ENCODE data around the gene GADL1.

Gene GADL1, protein sequence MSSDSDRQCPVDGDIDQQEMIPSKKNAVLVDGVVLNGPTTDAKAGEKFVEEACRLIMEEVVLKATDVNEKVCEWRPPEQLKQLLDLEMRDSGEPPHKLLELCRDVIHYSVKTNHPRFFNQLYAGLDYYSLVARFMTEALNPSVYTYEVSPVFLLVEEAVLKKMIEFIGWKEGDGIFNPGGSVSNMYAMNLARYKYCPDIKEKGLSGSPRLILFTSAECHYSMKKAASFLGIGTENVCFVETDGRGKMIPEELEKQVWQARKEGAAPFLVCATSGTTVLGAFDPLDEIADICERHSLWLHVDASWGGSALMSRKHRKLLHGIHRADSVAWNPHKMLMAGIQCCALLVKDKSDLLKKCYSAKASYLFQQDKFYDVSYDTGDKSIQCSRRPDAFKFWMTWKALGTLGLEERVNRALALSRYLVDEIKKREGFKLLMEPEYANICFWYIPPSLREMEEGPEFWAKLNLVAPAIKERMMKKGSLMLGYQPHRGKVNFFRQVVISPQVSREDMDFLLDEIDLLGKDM

DNA sequence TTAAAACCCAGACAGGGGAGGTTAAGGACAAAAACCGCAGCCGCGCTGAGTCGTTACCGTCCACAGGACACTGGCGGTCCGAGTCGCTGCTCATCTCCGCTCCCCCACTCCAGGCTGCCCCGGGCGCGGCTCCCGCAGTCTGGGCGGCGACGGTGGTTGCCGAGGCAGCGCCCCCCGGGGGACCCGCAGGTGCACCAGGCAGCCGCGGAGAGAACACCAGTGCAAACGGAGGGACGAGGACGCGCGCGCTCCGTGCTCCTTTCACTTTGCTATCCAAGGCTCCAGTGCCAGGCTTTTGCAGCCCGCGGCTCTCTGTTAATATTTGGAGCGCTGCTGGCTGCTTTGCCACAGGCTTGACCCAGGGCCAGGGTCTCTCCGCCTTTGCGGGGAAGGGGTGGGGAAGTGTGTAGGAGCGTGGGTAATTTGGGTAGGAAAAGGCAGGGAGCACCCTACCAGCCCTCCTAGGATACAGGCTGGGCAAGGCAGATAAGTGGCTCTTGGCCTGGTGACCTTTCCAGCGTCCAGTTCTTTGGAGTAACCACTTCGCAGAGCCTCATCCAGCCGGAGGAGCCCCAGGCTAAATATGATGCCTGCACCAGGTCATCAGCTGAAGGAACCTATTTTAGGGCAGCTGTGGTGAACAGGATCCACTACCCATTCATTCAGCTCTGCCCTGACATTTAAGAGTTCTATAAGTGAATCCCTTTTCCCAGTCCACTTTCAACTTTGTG, at the start of gene GADL1:
GADL1 (minus strand) TSS at position 141 of the 731 bp plus-strand sequence; CDS start at position 94, 47 bp downstream.
- DNase-seq: no peak

DNA sequence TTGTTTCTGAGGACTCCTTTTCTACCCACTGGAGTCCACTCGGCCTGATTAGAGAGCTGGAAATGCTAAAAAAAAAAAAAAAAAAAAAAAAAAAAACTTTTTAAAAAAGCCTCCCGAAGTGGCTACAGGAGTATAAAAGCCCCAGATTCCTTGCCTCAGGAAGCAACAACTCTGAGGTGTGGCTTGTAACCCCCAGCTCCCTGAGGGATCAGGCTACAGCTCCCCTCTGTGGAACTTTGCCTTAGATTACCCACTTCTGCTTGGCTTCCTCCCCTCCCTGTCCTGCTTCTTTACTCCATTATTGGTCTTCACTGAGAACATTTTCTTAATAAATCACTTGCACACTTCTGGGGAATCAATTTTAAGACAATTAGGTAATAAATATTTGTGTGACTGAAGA, 49.7 kb upstream of the GADL1 start:
- DNase-seq: no peak

DNA sequence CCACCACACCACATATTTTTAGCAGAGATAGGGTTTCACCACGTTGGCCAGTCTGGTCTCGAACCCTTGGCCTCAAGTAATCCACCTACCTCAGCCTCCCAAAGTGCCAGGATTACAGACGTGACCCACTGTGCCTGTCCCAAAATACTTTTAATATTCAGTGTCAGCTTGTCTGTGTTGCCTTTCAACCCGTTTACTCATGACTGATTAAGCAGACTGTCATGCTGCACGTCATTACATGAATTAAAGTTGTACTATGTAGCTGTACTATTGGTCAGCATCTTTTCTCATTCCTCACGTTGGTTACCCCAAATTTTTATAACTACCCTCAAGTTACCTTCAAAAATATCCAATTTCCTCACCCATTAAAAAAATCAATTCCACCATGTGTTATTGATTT, 48.7 kb upstream of the GADL1 start:
- DNase-seq: no peak

DNA sequence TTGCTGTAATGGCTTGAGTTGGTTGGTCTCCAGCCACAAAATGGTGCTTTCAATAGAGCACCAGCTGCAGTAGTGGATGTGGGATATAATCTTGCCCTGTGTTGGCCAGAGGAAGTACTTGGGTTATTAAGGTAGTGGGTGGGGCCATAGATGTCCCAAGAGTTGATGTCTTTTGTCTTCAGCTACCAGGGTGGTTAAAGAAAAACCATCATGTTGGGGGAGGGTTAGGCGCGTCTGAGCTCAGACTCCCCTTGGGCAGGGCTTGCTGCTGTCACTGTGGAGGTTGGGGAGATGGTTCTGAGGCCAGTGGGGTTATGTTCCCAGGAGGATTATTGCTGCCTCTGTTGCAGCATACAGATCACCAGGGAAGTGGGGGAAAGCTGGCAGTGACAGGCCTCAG, 46.9 kb upstream of the GADL1 start:
- no peak for DNase-seq

DNA sequence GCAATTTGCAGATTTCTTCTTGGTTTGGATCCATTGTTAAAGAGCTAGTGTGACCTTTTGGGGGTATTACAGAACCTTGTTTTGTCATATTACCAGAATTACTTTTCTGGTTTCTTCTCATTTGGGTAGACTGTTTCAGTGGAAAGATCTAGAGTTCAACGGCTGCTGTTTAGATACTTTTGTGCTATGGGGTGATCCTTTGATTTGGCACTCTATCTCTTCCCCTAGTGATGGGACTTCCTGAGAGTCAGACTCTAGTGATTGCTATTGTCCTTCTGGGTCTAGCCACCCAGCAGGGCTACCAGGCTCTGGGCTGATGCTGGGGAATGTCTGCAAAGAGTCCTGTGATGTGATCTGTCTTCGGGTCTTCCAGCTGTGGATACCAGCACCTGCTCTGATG, 46.3 kb upstream of the GADL1 start:
- no peak for DNase-seq

DNA sequence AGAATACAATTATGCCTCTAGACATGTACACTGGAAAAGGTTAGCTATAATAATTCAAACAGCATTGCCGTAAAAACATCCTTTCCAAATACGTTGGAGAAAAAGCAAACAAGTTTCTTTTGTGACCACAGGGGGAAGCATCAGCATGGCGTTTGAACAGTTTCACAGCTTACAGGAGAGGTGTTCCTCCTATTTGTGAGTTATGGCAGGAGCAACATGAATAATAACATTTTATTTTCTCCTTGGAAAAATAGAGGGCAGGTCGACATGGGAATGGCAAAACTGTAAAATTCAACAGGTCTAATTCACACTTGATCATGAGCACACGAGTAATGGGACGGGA, 39.7 kb upstream of the GADL1 start:
- DNase-seq: peak; percentile 15 to 31

DNA sequence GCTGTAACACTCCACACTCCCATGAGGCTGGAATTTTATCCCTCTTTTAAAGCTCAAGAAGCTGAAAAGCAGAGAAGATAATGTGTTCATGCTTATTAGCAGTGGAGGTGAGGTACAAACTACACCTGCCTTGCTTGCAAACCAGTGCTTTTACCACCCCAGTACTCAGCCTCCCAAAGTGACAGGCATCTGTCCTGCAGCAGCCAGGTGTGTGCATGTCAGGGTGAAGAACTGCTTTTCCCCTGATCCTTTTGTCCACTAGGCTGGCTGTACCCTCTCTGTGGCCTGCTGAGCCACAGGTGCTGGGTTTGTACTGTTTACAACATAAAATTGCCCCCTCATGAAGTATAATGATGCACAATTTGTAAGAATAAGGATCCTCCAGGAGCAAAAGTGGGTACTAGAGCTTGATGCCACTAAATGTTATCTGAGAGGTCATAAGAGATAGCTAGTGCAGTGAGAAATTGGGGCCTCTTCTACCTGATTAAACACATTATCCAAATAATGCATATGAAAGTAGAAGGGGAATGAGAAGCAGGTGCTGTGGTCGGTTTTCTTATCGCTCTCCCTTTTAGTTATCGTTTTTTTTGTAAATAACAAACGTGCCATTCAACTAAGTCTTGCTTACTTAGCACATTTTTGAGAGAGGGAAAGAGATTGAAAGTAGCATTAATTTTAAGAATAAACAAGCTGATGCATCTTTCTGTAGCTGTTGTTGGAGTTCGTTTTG, 39.2 kb upstream of the GADL1 start:
- no peak for DNase-seq

DNA sequence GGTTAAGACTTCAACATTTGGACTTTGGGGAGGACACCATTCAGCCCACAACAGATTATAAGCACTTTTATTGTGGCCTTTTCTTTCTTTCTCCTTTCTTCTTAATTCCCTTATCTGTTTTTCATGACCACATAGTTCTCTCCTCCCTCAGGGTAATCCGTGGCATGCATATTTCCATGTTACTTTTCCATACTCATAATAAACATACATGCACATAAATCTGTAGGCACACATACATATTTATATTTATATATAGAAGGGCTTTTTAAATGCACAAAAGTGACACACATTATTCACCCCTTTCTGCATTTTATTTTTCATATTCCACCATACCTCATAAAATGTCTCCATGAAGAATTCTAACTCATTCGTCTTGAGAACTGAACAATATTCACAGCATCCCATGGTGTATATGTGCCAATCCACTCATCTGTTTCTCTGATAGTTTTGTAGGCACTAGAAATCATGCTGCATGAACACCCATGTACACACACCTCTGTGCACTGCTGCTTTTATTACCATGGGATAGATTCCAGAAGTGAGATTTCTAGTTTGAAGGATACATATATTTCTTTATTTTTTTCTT, 38.1 kb upstream of the GADL1 start:
- DNase-seq: no peak

DNA sequence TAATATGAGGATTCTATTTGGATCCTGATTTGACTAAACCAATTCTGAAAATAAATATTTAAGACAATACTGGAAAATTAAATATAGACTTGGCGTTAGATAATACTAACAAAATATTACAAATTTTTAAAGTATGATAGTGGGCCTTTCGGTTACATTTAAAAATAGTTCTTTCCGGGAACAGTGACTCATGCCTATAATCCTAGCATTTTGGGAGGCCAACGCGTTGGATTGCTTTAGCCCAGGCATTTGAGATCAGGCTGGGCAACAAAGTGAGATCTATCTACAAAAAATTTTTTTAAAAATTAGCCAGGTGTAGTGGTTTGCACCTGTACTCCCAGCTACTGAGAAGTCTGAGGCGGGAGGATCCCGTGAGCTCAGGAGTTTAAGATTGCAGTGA, 30.3 kb upstream of the GADL1 start:
- no peak for DNase-seq

DNA sequence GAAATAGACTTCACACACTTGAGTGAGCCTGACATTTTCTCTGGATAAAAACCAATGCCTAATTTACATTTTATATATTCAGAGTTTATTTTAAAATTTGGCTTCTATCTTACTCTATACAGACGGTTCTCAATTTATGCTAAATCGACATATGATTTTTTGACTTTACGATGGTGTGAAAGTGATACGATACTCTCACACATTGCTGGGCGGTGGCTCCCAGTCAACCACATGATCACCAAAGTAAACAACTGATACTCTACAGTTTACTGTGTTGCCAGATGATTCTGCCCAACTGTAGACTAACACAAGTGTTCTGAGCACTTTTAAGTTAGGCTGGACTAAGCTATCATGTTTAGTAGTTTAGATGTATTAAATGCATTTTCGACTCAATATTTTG, 25.1 kb upstream of the GADL1 start:
- DNase-seq: no peak

DNA sequence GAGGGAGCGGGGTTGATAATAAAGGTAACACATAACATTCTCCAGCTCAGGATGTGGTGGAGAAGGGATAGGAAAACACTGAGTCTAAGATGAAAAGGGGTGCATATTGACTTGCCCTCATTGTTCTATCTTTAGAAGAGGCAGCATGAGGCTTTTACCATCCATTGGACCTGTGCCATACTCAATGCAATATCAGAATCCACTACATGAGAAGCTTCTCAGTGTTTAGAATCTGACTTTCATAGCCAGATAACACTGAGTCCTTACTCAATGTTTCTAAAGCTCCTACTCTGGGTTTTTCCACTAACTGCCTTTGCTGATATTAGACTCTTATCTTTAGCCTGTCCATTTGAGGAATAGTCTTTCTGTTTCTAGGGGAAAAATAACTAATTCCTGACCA, 24.3 kb upstream of the GADL1 start:
- DNase-seq: no peak

DNA sequence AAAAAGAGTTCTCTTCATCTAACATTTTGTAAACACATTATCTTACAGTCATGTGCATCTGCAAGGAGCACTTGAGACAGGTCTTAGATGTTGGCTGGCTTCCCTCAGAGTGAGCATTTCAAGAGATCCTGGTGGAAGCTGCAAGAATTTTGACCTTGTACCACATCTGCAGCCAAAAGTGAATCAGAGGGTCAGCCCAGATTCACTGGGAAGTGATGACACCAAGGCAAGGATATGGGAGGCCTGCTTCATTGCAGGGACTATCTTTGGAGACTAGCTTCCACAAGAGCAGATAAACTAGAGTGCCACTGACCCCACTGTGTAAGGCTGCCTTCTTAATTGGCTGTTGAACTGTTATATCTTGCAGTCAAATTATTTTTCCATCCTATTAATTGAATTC, 21.3 kb upstream of the GADL1 start:
- DNase-seq: no peak

DNA sequence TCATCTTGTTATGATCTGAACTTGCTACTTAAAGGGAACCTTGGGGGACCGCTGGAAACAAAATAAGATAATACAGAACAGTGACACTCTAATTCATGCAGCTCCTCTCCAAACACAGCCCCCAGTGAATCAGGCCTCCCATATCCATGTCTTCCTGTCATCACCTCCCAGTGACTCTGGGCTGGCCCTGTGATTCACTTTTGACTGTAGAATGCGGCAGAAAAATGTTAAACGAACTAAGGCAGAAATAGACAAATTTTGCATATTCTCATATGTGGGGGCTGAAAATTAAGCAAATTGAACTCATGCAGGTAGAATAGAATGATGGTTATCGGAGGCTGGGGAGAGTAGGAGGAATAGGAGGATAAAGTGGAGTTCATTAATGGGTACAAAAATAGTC, 20.2 kb upstream of the GADL1 start:
- DNase-seq: no peak

DNA sequence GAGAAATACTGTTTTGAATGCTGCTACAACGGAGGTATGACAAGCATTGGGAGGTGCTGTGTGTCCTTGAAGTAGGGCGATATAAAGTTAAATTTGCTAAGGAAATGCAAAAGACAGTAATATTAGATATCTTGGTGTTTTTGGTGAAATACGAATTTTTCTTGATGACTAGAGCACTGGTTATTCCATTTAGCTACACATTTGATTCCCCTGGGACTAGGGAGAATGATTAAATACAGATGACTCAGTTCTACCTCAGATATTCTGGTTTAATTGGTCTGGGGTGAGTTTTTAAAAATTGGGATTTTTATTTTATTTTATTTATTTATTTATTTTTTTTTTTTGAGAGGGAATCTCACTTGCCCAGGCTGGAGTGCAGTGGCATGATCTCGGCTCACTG, 18.7 kb upstream of the GADL1 start:
- no peak for DNase-seq

DNA sequence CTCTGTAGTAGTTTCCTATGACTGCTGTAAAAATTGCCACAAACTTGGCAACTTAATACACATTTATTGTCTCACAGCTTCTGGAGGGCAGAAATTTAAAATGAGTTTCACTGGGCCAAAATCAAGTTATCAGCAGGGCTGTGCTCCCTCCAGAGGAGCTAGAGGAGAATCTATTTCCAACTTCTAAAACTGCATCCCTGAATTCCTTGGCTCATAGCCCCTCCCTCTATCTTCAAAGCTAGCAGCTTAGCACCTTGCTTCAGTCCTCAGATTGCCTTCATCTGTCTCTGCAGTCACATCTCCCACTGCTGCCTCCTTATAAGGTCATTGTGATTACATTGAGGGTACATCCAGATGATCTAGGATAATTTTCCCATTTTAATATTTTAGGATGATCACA, 17.8 kb upstream of the GADL1 start:
- DNase-seq: no peak

DNA sequence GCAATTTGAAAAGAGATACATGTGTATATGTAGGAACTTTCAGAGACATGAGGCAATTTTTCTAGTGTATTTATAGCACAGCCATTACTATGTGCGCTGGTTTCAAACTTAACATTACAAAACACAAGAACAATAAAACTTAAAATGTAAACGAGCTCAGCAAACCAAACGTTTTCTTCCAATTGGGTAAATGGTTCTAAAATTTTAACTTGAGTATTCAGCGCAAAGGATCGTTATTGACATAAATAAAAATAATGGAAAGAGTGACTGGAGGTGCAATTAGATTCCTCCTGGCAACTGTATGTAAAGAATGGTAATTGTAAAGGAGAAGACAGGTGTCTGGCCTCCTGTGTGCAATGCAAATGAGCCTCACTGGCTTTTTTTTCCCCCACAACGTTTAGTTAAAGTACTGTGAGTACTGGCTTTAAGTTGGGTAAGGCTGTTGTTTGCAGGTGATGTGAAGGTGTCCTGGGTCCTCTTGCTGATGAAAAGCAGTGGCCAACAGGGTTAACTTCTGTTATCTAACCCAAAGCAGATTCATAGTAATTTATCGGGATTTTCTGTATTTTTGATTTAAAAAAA, 14.1 kb upstream of the GADL1 start:
- no peak for DNase-seq

DNA sequence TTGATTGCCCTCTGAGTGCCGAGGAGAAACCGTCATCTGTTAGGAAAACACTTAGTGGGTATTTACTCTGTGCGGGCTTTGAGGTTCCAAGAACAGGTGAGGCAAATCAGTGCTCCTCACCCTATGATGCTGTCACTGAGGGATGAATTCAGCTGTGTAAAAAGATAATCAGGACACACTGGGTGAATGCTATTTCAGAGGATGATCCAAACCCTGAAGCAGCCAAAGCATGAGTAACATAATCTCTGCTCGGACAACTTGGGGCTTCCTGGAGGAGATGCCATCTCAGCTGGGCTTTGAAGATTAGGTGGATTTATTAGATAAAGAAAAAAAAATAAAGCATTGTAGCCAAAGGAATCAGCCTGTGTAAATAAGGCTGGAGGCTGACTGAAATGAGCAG, 10.5 kb upstream of the GADL1 start:
- DNase-seq: no peak

DNA sequence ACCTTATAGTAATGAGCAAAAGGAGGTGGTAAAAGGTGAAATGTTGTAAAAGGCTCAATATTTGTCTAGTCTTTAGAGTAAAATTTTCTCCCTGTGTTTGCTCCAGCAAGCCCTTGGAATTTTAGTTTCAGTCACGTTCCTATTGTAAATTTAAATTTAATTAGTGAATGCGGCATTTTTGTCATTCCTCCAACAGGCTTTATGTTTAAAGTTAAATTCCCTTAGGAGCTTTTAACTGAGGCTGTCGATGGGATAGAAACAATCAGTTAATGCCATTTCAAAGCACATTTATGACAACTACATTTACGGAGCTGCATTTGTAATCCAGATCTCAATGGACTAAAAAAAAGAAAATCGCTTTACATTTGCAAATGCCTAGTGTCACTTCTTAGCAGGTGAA, 868 bp upstream of the GADL1 start:
- no peak for DNase-seq

DNA sequence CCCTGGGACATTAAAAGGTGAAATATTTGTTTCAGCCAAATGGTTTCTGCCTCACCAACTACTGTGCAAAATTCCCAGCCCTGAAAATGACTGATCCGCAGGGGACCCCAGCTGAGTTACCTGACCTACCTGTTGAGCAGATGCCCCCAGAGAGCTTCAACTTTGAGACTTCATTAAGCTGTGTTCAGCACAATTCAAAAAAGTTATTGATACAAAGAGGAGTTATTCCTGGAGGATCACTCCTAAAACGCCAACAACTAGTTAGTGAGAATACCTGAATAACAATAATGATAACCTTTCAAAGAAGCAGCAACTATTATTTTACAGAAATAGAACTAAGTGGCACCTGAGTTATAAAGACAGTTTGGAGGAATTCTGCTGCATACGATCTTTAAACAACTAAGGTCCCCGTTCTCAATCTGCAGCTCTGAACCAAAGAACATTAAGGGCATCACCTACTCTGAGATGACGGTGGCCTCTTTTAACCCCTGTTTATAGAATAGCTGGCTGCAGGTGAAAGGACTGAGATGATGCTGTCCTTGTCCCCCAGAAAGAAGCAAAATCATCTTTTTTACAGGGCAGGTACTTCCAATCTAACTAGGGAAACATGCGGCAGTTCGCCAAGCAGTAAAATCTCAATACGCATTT, 659 bp downstream of the GADL1 start:
- no peak for DNase-seq

DNA sequence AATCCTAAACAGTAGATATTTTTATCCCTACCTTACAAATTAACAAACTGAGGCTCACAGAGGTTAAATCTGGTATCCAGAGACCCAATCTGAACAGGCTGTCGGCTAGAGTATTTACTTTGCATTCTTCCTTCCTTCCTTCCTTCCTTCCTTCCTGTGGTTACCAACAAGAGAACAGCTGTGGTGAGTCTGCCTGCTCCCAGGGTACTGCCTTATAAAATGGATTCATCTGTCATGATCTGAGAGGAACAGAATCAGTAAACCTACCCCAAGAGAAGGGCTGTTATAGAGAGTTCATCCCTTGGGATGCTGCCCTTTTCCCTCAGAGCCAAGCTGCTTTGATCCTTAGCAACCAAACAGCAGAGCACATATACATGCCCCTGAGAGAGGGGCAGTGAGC, 3.6 kb downstream of the GADL1 start:
- DNase-seq: no peak

DNA sequence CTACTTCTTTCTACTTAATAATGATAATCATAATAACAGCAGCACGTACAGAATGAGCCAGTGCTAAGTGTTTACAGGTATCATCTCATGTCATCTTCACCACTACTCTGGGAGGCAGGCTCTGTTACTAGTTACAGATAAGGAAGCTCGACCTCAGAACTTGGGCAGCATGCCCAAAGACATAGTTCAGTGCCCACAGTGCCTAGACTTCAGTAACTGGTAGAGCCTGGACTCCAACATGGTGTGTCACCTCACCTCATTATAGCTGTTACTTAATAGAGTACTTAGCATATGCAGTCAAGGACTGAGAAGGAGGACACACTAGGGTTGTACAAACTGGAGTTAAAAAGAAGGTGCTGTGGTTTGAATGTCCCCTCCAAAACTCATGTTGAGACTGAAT, 7.6 kb downstream of the GADL1 start:
- DNase-seq: no peak

DNA sequence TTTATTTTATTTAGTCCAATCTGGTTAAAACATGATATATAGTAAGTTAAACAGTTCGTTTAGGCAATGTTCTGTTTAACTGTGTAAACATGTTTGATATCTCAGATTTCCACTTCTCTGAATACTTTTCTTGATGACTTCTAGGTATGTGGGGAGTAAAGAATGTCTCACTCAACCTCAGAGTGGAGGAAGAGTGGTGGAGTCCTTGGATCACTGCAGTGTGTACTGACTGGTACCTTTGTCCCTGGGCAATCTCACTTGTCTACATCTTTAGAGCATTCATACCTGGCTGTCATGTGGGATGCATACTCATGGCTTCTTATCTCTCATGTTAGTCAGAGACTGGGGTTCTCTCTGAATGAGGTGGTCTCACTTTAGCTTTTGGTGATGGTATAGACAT, 15.6 kb downstream of the GADL1 start:
- no peak for DNase-seq

DNA sequence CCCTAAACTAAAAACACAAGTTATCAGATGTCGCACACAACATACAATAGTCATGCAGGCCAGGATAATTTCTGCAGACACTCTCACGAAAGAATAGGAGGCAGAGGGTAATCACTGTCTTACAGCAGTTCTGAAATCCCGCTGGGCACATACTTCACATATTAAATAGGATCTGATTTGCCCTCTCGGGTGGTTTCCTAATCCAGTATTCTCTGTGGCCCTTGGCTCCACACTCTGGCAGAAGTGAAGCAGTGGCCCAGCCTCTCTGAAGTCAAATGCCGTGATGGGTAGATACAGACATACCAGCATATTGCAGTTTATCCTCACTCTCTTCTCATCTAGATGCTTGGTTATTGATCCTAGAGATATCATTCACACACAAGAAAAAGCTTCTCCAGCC, 19.0 kb downstream of the GADL1 start:
- no peak for DNase-seq
